ENCODE results near the gene NKD2. TPM values are rescaled to one million over a fixed set of nuclear protein-coding genes. Genes with fewer than 3 reads are reported as not detected.
"Not testable (repeated sequence)": the region's sequence is repeated elsewhere in the genome, so short reads cannot be mapped to it uniquely, and the experiment has no call there.

NKD2 gene
- polyA plus RNA-seq, 5 donors: 6.1 to 16.6 (median 7.7) TPM

- DNase-seq: no peak
These were observed 59.7 kb downstream of the NKD2 start for GRCh38 chr5:1068204-1068894.

- DNase-seq: no peak
These were observed 60.5 kb downstream of the NKD2 start for GRCh38 chr5:1068895-1069719.

GRCh38 chr5:1069720-1070088 is 61.1 kb downstream of the NKD2 start:
- no peak for DNase-seq

GRCh38 chr5:1073239-1074102 is 64.9 kb downstream of the NKD2 start:
- DNase-seq: no peak

GRCh38 chr5:1074226-1074625 is 65.6 kb downstream of the NKD2 start:
- no peak for DNase-seq

GRCh38 chr5:1074816-1075554 is 66.4 kb downstream of the NKD2 start:
- DNase-seq: no peak

GRCh38 chr5:1075555-1075881 is 66.9 kb downstream of the NKD2 start:
- DNase-seq: no peak

- DNase-seq: no peak
These were observed 67.3 kb downstream of the NKD2 start for GRCh38 chr5:1075931-1076330.

GRCh38 chr5:1076406-1076805 is 67.8 kb downstream of the NKD2 start:
- no peak for DNase-seq

GRCh38 chr5:1077026-1077425 is 68.4 kb downstream of the NKD2 start:
- DNase-seq: no peak

GRCh38 chr5:1077491-1078020 is 69.0 kb downstream of the NKD2 start:
- DNase-seq: no peak

GRCh38 chr5:1078206-1078605 is 69.6 kb downstream of the NKD2 start:
- DNase-seq: no peak

GRCh38 chr5:1078851-1079250 is 70.2 kb downstream of the NKD2 start:
- DNase-seq: no peak

GRCh38 chr5:1079486-1079885 is 70.9 kb downstream of the NKD2 start:
- DNase-seq: no peak

- DNase-seq: no peak
These were observed 71.4 kb downstream of the NKD2 start for GRCh38 chr5:1079961-1080360.

GRCh38 chr5:1080432-1080831 is 71.8 kb downstream of the NKD2 start:
- DNase-seq: no peak

GRCh38 chr5:1081519-1081918 is 72.9 kb downstream of the NKD2 start:
- DNase-seq: no peak

- not testable (repeated sequence) for DNase-seq
These were observed 74.4 kb downstream of the NKD2 start for GRCh38 chr5:1083026-1083425.

- no peak for DNase-seq
These were observed 75.4 kb downstream of the NKD2 start for GRCh38 chr5:1083823-1084605.

- no peak for DNase-seq
These were observed 76.8 kb downstream of the NKD2 start for GRCh38 chr5:1085391-1085790.

- no peak for DNase-seq
These were observed 77.5 kb downstream of the NKD2 start for GRCh38 chr5:1086137-1086536.
